Adrenal gland (tissue), 12 donors: ENCODE results near the gene AFF1. TPM values are rescaled to one million over a fixed set of nuclear protein-coding genes. Genes with fewer than 3 reads are reported as not detected.
"Not testable (repeated sequence)": the region's sequence is repeated elsewhere in the genome, so short reads cannot be mapped to it uniquely, and the experiment has no call there.

ENCODE experiments used
- DNase-seq, 7 donors: peaks; one replicate each; pipeline ENCODE4 v3.0.0-alpha.2; 2019 to 2020
- H3K27ac ChIP-seq, 5 donors: fragments of 200-600 bp; sonication (generic) in 4 of 5; 1 replicate in 3 of 5; 2 replicates in 2 of 5; pipeline versions ENCODE4 v1.5.1 to v1.8.0; 2016 to 2020; ENCODE audit warnings: mild to moderate bottlenecking in 1 of 5
- H3K27me3 ChIP-seq: fragments of 200-600 bp; 2 replicates; pipeline ENCODE4 v1.8.0; 2021
- H3K36me3 ChIP-seq, 2 donors: fragments of 200-600 bp; replicated peaks in 1 of 2; 1 replicate in 1 of 2; 2 replicates in 1 of 2; pipeline versions ENCODE4 v1.5.1 to v1.8.0; 2018 to 2022
- H3K4me1 ChIP-seq, 2 donors: fragments of 200-600 bp; replicated peaks in 1 of 2; 1 replicate in 1 of 2; 2 replicates in 1 of 2; pipeline versions ENCODE4 v1.5.1 to v1.8.0; 2018 to 2021
- H3K4me3 ChIP-seq, 4 donors: fragments of 200-600 bp; sonication (generic) in 3 of 4; one replicate each; pipeline ENCODE4 v1.5.1; 2016 to 2018
- H3K9me3 ChIP-seq, 3 donors: fragments of 200-600 bp; sonication (generic) in 1 of 3; replicated peaks in 1 of 3; 1 replicate in 2 of 3; 2 replicates in 1 of 3; pipeline versions ENCODE4 v1.5.1 to v1.8.0; 2016 to 2021
- CTCF ChIP-seq, 6 experiments: fragments of 450-650 bp in 4 of 6; fragments of 200-600 bp in 2 of 6; sonication (generic) in 1 of 6; IDR thresholded peaks; 1 replicate in 5 of 6; 2 replicates in 1 of 6; pipeline versions ENCODE4 v1.5.1 to v1.8.0; 2016 to 2021; ENCODE audit warnings: antibody characterized with exemption in 6 of 6, mild to moderate bottlenecking in 2 of 6, moderate library complexity in 1 of 6
- POLR2A ChIP-seq, 2 donors: fragments of 450-650 bp; IDR thresholded peaks; one replicate each; pipeline ENCODE4 v1.6.1; 2017; ENCODE audit warnings: antibody characterized with exemption in 2 of 2, mild to moderate bottlenecking in 2 of 2, moderate library complexity in 1 of 2
- WGBS, 4 donors: extraction: QIAGEN DNeasy Blood & Tissue Kit in 2 of 4; methylation state at CpG; one replicate each; pipeline versions ENCODE4 v1.1.5 to v1.1.7; 2013 to 2017; 5-methylcytosine and 5-hydroxymethylcytosine counted together
- intact Hi-C, 2 donors: fragments of 100-400 bp; cut with DNase I; formaldehyde crosslinking; loops; one replicate each; pipeline versions ENCODE4 v1.14.1 to v1.15.0; 2022 to 2023
- polyA plus RNA-seq, 3 donors: library from polyadenylated mRNA; stranded (reverse); fragments of 200-250 nt in 2 of 3; fragments of 350-450 nt in 1 of 3; fragmentation: Illumina TruSeq in 1 of 3; extraction: RNeasy Lipid Tissue Mini Kit (QIAGEN cat#74804) in 1 of 3; gene quantifications; one replicate each; pipeline ENCODE4 v1.2.3, GENCODE V29; 2013 to 2014
- total RNA-seq, 9 donors: library from RNA; depleted of rRNA in 4 of 9; stranded (reverse); fragments of >200 nt in 4 of 9; fragments of 120-200 nt in 1 of 9; fragmentation: NEBNext Ultra II Directional in 1 of 9; extraction: Animal tissue kit (Norgen Biotek cat#: 25700) in 1 of 9; gene quantifications; one replicate each; pipeline versions ENCODE4 v1.1.0 to v1.2.4, GENCODE V29; 2013 to 2023
- donor health status: healthy with polysubstance abuse.
- donor health status: Bipolar disorder and iron deficiency.
- donor health status: DM: yes; HTN: yes; CAD: no.
- donor health status: DM: no; HTN: no; CAD: no.
- donor health status: DM: no; HTN: no; CAD: no.
- donor health status: DM: yes; HTN: yes; CAD: no.

Gene AFF1
- total and polyA plus RNA-seq, 12 donors, result 9.9 to 109 (median 52.3) TPM

GRCh38 chr4:86978709-86979108, 43.9 kb downstream of the AFF1 start:
- Histone ChIP-seq H3K36me3 (no peaks in the 10 kb centered on the region), H3K27ac (no peak overlapping the region), H3K4me3 (no peak overlapping the region), H3K9me3 (no peaks in the 10 kb centered on the region), H3K4me1 (peaks cover 6 to 12% of the 10 kb centered on the region in 2 donors), H3K27me3 (no peaks in the 10 kb centered on the region)
- TF ChIP-seq POLR2A (IDR thresholded peaks at IDR 0.05), result no peak
- TF ChIP-seq CTCF (IDR thresholded peaks at IDR 0.05), result no peak
- WGBS, 4 donors, result 48 to 50% (median 49%) methylated on average over 2 of the region's 2 CpGs
- DNase-seq, result no peak
- intact Hi-C loops, result no loop called here

- H3K27ac ChIP-seq, result no peak overlapping the region
- peaks cover 0 to 8% of the 10 kb centered on the region in 2 donors for H3K4me1 ChIP-seq
- no peak for DNase-seq
- no peak overlapping the region for H3K4me3 ChIP-seq
- 93 to 100% (median 99%) methylated on average over 2 of the region's 2 CpGs for WGBS, 4 donors
- intact Hi-C loops, result no loop called here
- H3K9me3 ChIP-seq, result no peaks in the 10 kb centered on the region
- H3K27me3 ChIP-seq, result no peaks in the 10 kb centered on the region
- TF ChIP-seq POLR2A (IDR thresholded peaks at IDR 0.05) (no peak), CTCF (IDR thresholded peaks at IDR 0.05) (no peak)
- H3K36me3 ChIP-seq, result no peaks in the 10 kb centered on the region
Measured at GRCh38 chr4:86980230-86980629, 45.4 kb downstream of the AFF1 start.

- peak overlapping the region in 2 of 5 donors; percentile 65 to 79 for H3K27ac ChIP-seq
- peak in 2 of 7 donors; percentile 28 to 34 for DNase-seq
- no peaks in the 10 kb centered on the region for H3K9me3 ChIP-seq
- no peak overlapping the region for H3K4me3 ChIP-seq
- WGBS, 4 donors, result 77 to 85% (median 81%) methylated on average over 5 of the region's 5 CpGs
- H3K4me1 ChIP-seq, result peaks cover 0 to 8% of the 10 kb centered on the region in 2 donors
- no peaks in the 10 kb centered on the region for H3K36me3 ChIP-seq
- intact Hi-C loops, result no loop called here
- TF ChIP-seq POLR2A (IDR thresholded peaks at IDR 0.05), result no peak
- no peak for TF ChIP-seq CTCF (IDR thresholded peaks at IDR 0.05)
- no peaks in the 10 kb centered on the region for H3K27me3 ChIP-seq
Measured at GRCh38 chr4:86981789-86982188, 47.0 kb downstream of the AFF1 start.

GRCh38 chr4:86985852-86986251, 51.0 kb downstream of the AFF1 start:
- DNase-seq, intact Hi-C loops, H3K9me3 ChIP-seq, H3K36me3 ChIP-seq, H3K27ac ChIP-seq, H3K4me3 ChIP-seq, H3K27me3 ChIP-seq, H3K4me1 ChIP-seq: not testable (repeated sequence)
- WGBS, 4 donors, result 88 to 97% (median 94%) methylated on average over 5 of the region's 5 CpGs

GRCh38 chr4:86989658-86990057, 54.8 kb downstream of the AFF1 start:
- intact Hi-C loops, H3K4me3 ChIP-seq, H3K27ac ChIP-seq, H3K27me3 ChIP-seq, DNase-seq, H3K36me3 ChIP-seq, H3K9me3 ChIP-seq, H3K4me1 ChIP-seq: not testable (repeated sequence)
- WGBS, 4 donors, result 94 to 96% (median 95%) methylated on average over 3 of the region's 3 CpGs
